Measurements from ENCODE around the gene IFIT3. TPM values are rescaled to one million over a fixed set of nuclear protein-coding genes. Genes with fewer than 3 reads are reported as not detected.

IFIT3 gene
- total and polyA plus RNA-seq, 2 experiments from 2014 or later, result 10.4 to 10.9 TPM

DNA sequence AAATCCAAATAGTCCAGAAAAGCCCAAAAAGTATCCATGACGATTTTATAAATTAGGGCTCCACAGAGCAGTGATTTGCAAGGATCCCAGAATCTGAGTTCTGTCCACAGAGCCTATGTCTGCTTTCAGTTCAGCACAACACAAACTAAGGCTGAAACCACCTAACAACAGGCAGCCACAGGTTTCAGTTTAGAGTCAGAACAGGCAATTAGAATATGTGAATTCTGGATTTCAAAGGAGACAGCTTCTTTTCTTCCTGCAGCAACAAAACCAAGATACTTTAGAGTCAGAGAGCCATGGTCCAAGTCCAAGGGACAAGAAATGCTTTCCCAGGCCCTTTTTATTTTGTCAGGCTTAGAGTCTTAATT is 23.6 kb downstream of the IFIT3 start:
- Histone ChIP-seq H3K9ac (peak overlapping the region; percentile 74), H3K4me2 (ENCODE audit: unreplicated experiment) (peak overlapping the region; percentile 66), H3K27me3 (replicated peaks; ENCODE audit: insufficient read depth) (no peaks in the 10 kb centered on the region), H3K36me3 (ENCODE audit: low read depth) (no peaks in the 10 kb centered on the region), H3K27ac (peak overlapping the region; percentile 95), H3K9me3 (ENCODE audit: low read depth) (no peaks in the 10 kb centered on the region), H3K4me3 (peak overlapping the region; percentile 46), H3K9me2 (ENCODE audit: insufficient read depth) (no peaks in the 10 kb centered on the region), H3K79me2 (ENCODE audit: insufficient read depth) (no peaks in the 10 kb centered on the region), H3K4me1 (ENCODE audit: insufficient read depth) (peaks cover 47% of the 10 kb centered on the region), H3F3A (ENCODE audit: insufficient read depth) (peaks cover 41% of the 10 kb centered on the region), H2AFZ (peak overlapping the region; percentile 54), H4K20me1 (ENCODE audit: insufficient read depth) (no peaks in the 10 kb centered on the region)
- 3 to 4% methylated on average over 1 of the region's 1 CpG for WGBS, 2 experiments (ENCODE audit: low coverage in 1 of 2, low lambda C conversion rate in 2 of 2, missing lambda C conversion rate in 2 of 2)
- in situ Hi-C loops (cut with MboI), result no loop called here
- TF ChIP-seq EZH2 (IDR thresholded peaks at IDR 0.05; ENCODE audit: insufficient read depth, poor library complexity, severe bottlenecking) (no peak), EZH2phosphoT487 (IDR thresholded peaks at IDR 0.05; ENCODE audit: insufficient read depth, low read depth) (no peak)
- peak; percentile 63 for DNase-seq

DNA sequence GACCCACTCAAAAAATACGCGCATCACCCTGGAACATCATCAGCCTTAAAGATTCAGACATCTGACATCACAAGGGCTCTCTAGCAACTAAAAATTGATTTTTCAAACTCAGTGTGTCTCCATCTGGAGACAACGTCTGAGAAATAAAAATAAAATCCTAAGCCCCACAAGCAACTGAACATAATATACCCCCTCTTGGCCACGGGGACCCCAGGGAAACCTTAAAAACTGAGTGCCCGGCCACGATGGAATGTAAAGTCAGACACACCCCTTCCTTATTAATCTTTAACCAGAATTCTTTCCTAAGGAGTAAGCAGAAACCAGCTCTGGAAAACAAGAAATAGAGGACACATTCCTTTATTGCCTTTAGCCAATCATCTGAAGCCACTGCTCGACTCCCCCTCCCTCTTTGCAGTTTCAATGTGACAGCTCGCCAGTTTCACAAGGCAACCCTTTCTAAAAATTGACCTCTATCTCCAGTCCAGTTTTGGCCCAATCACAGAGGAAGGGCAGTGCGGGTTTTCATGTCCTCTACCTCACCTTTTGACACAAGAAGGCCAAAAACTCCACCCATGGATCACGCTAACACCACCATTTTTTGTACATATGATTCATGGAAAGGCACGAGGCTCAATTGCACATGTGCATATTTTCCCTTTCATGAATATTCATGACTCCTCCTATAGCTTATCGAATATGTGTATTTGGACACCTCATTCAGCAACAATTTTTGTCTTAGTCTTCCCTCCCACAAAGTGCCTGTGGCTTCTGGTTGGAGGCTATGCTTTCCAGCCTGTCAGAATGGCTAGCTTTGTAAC is 24.2 kb downstream of the IFIT3 start:
- H3K27ac ChIP-seq, result peak overlapping the region; percentile 95
- peaks cover 48% of the 10 kb centered on the region for H3K4me1 ChIP-seq (ENCODE audit: insufficient read depth)
- H3K9me3 ChIP-seq (ENCODE audit: low read depth), result no peaks in the 10 kb centered on the region
- 7% methylated on average over 12 of the region's 12 CpGs for WGBS, 2 experiments (ENCODE audit: low coverage in 1 of 2, low lambda C conversion rate in 2 of 2, missing lambda C conversion rate in 2 of 2)
- no peaks in the 10 kb centered on the region for H4K20me1 ChIP-seq (ENCODE audit: insufficient read depth)
- H3K79me2 ChIP-seq (ENCODE audit: insufficient read depth), result no peaks in the 10 kb centered on the region
- TF ChIP-seq EZH2phosphoT487 (IDR thresholded peaks at IDR 0.05; ENCODE audit: insufficient read depth, low read depth) (no peak), EZH2 (IDR thresholded peaks at IDR 0.05; ENCODE audit: insufficient read depth, poor library complexity, severe bottlenecking) (no peak)
- peak overlapping the region; percentile 46 for H3K4me3 ChIP-seq
- H3F3A ChIP-seq (ENCODE audit: insufficient read depth), result peaks cover 38% of the 10 kb centered on the region
- peak overlapping the region; percentile 66 for H3K4me2 ChIP-seq (ENCODE audit: unreplicated experiment)
- H2AFZ ChIP-seq, result peak overlapping the region; percentile 54
- H3K9me2 ChIP-seq (ENCODE audit: insufficient read depth), result no peaks in the 10 kb centered on the region
- H3K27me3 ChIP-seq (replicated peaks; ENCODE audit: insufficient read depth), result no peaks in the 10 kb centered on the region
- peak; percentile 97 for DNase-seq
- no peaks in the 10 kb centered on the region for H3K36me3 ChIP-seq (ENCODE audit: low read depth)
- H3K9ac ChIP-seq, result peak overlapping the region; percentile 74
- in situ Hi-C loops (cut with MboI), result no loop called here

- Histone ChIP-seq H4K20me1 (ENCODE audit: insufficient read depth) (no peaks in the 10 kb centered on the region), H3K9me2 (ENCODE audit: insufficient read depth) (no peaks in the 10 kb centered on the region), H3K4me3 (0 out of 2 replicates have a peak overlapping the region, but pooled peaks have one; percentile 20), H3K9me3 (ENCODE audit: low read depth) (no peaks in the 10 kb centered on the region), H3K27ac (peak overlapping the region; percentile 95), H3K79me2 (ENCODE audit: insufficient read depth) (no peaks in the 10 kb centered on the region), H3F3A (ENCODE audit: insufficient read depth) (peaks cover 38% of the 10 kb centered on the region), H3K4me2 (ENCODE audit: unreplicated experiment) (peak overlapping the region; percentile 66), H3K9ac (peak overlapping the region; percentile 74), H3K36me3 (ENCODE audit: low read depth) (no peaks in the 10 kb centered on the region), H2AFZ (peak overlapping the region; percentile 50; the same call in 1 of the 2 replicates), H3K4me1 (ENCODE audit: insufficient read depth) (peaks cover 48% of the 10 kb centered on the region), H3K27me3 (replicated peaks; ENCODE audit: insufficient read depth) (no peaks in the 10 kb centered on the region)
- WGBS, 2 experiments (ENCODE audit: low coverage in 1 of 2, low lambda C conversion rate in 2 of 2, missing lambda C conversion rate in 2 of 2), result 92 to 97% methylated on average over 4 of the region's 4 CpGs
- TF ChIP-seq EZH2 (IDR thresholded peaks at IDR 0.05; ENCODE audit: insufficient read depth, poor library complexity, severe bottlenecking), result no peak
- TF ChIP-seq EZH2phosphoT487 (IDR thresholded peaks at IDR 0.05; ENCODE audit: insufficient read depth, low read depth), result no peak
- no peak for DNase-seq
- in situ Hi-C loops (cut with MboI), result no loop called here
Measured at GRCh38 chr10:89352802-89353201, 25.0 kb downstream of the IFIT3 start.

- no peaks in the 10 kb centered on the region for H3K27me3 ChIP-seq (replicated peaks; ENCODE audit: insufficient read depth)
- H3K4me1 ChIP-seq (ENCODE audit: insufficient read depth), result peaks cover 45% of the 10 kb centered on the region
- no peaks in the 10 kb centered on the region for H3K9me2 ChIP-seq (ENCODE audit: insufficient read depth)
- H3K79me2 ChIP-seq (ENCODE audit: insufficient read depth), result no peaks in the 10 kb centered on the region
- H3K27ac ChIP-seq, result peak overlapping the region; percentile 55
- H3K36me3 ChIP-seq (ENCODE audit: low read depth), result no peaks in the 10 kb centered on the region
- peaks cover 36% of the 10 kb centered on the region for H3F3A ChIP-seq (ENCODE audit: insufficient read depth)
- H4K20me1 ChIP-seq (ENCODE audit: insufficient read depth), result no peaks in the 10 kb centered on the region
- WGBS, 2 experiments (ENCODE audit: low coverage in 1 of 2, low lambda C conversion rate in 2 of 2, missing lambda C conversion rate in 2 of 2), result 46 to 49% methylated on average over 2 of the region's 2 CpGs
- peak overlapping the region; percentile 3 for H3K4me2 ChIP-seq (ENCODE audit: unreplicated experiment)
- no peak for TF ChIP-seq EZH2phosphoT487 (IDR thresholded peaks at IDR 0.05; ENCODE audit: insufficient read depth, low read depth)
- TF ChIP-seq EZH2 (IDR thresholded peaks at IDR 0.05; ENCODE audit: insufficient read depth, poor library complexity, severe bottlenecking), result no peak
- peak; percentile 72 for DNase-seq
- H3K4me3 ChIP-seq, result no peak overlapping the region
- no peak overlapping the region for H2AFZ ChIP-seq
- in situ Hi-C loops (cut with MboI), result no loop called here
- no peaks in the 10 kb centered on the region for H3K9me3 ChIP-seq (ENCODE audit: low read depth)
- no peak overlapping the region for H3K9ac ChIP-seq
Measured at GRCh38 chr10:89355394-89355931, 27.7 kb downstream of the IFIT3 start.
